ENCODE results near the gene ROPN1B. TPM values are rescaled to one million over a fixed set of nuclear protein-coding genes. Genes with fewer than 3 reads are reported as not detected.

The ROPN1B gene
- total RNA-seq, 1 experiment from 2014 or later, result 2.2 TPM

DNA sequence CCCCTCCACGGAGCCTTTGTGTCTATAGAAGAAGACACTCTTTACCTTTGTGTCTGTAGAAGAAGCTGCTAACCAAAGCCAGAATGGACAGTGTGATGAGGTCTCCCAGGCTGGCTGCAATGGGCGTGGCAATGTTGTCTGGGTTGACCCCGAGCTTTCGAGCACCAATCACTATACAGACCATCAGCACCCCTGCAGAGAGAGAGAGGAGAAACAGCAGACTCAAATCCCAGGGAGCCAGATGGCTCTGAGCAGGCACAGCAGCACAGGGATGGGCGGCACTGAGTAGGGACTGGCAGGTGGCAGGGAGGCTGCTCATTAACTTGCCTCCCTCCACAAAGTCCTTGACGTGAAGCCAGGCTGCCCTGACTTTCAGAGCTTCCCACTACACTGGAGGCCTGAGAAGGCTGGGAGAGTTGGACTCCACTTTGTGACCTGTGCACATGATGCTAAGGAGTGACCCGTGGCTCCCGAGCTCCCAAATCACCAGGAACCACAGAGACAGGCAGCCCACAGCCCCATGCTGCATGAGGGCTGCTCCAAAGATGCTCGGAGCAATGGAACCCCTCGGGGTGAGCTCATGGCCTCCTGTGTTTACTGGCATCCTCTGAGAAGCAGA is 53.9 kb downstream of the ROPN1B start:
- no peak for ATAC-seq

More for the DNA sequence above, 53.9 kb downstream of the ROPN1B start:
- Histone ChIP-seq H3K9me3 (ENCODE audit: control insufficient read depth in 1 of 2, insufficient read depth in 1 of 2, low read depth in 1 of 2, low read length in 2 of 2) (peaks cover 0 to 6% of the 10 kb centered on the region in 2 experiments; a peak in 1 of 4 replicates), H3K36me3 (ENCODE audit: control insufficient read depth in 1 of 2, insufficient read depth in 2 of 2, low read length in 2 of 2) (0 out of 4 replicates have a peak, but pooled peaks cover 0 to 4% of the 10 kb centered on the region in 2 experiments), H3K79me2 (ENCODE audit: insufficient read depth, low read length) (no peaks in the 10 kb centered on the region), H3K4me2 (ENCODE audit: low read length) (no peak overlapping the region), H3K27ac (ENCODE audit: low read depth, low read length) (no peak overlapping the region), H2AFZ (ENCODE audit: low read depth, low read length, poor library complexity, severe bottlenecking) (no peak overlapping the region), H4K20me1 (ENCODE audit: insufficient read depth) (no peaks in the 10 kb centered on the region), H3K4me1 (ENCODE audit: control insufficient read depth in 1 of 2, insufficient read depth in 2 of 2, low read length in 2 of 2) (no peaks in the 10 kb centered on the region), H3K9me2 (ENCODE audit: insufficient read depth) (no peaks in the 10 kb centered on the region), H3K9ac (ENCODE audit: low read length) (no peak overlapping the region), H3K27me3 (ENCODE audit: insufficient read depth, low read length) (no peaks in the 10 kb centered on the region), H3K4me3 (replicated peaks in 1 of 2; ENCODE audit: low read depth in 1 of 2, low read length in 2 of 2) (no peak overlapping the region)
- intact Hi-C loops (cut with micrococcal nuclease), result no loop called here
- ChIA-PET CTCF (no interaction called here), POLR2A (no interaction called here), RAD21 (ENCODE audit: low non-redundant PET in 1 of 2, low total read pairs in 2 of 2, uncharacterized antibody in 2 of 2, unreplicated experiment in 2 of 2) (no interaction called here)
- no TSS peak for BruUV-seq (replicated peaks)
- DNase-seq (ENCODE audit: low read depth, low spot score), result no peak
- TF ChIP-seq POLR2A (IDR thresholded peaks at IDR 0.05; ENCODE audit: borderline replicate concordance, extremely low read depth, insufficient read depth, insufficient read length), result no peak
- TF ChIP-seq ZFX (IDR thresholded peaks at IDR 0.05), result no peak
- TF ChIP-seq, protein P1, sequence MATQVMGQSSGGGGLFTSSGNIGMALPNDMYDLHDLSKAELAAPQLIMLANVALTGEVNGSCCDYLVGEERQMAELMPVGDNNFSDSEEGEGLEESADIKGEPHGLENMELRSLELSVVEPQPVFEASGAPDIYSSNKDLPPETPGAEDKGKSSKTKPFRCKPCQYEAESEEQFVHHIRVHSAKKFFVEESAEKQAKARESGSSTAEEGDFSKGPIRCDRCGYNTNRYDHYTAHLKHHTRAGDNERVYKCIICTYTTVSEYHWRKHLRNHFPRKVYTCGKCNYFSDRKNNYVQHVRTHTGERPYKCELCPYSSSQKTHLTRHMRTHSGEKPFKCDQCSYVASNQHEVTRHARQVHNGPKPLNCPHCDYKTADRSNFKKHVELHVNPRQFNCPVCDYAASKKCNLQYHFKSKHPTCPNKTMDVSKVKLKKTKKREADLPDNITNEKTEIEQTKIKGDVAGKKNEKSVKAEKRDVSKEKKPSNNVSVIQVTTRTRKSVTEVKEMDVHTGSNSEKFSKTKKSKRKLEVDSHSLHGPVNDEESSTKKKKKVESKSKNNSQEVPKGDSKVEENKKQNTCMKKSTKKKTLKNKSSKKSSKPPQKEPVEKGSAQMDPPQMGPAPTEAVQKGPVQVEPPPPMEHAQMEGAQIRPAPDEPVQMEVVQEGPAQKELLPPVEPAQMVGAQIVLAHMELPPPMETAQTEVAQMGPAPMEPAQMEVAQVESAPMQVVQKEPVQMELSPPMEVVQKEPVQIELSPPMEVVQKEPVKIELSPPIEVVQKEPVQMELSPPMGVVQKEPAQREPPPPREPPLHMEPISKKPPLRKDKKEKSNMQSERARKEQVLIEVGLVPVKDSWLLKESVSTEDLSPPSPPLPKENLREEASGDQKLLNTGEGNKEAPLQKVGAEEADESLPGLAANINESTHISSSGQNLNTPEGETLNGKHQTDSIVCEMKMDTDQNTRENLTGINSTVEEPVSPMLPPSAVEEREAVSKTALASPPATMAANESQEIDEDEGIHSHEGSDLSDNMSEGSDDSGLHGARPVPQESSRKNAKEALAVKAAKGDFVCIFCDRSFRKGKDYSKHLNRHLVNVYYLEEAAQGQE (IDR thresholded peaks at IDR 0.05; ENCODE audit: low read depth), result no peak
- no peak for TF ChIP-seq RAD21 (IDR thresholded peaks at IDR 0.05; ENCODE audit: low read depth)
- TF ChIP-seq EZH2 (IDR thresholded peaks at IDR 0.05), result no peak
- TF ChIP-seq, protein P2, sequence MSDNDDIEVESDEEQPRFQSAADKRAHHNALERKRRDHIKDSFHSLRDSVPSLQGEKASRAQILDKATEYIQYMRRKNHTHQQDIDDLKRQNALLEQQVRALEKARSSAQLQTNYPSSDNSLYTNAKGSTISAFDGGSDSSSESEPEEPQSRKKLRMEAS (IDR thresholded peaks at IDR 0.05), result no peak
- TF ChIP-seq, protein P3, sequence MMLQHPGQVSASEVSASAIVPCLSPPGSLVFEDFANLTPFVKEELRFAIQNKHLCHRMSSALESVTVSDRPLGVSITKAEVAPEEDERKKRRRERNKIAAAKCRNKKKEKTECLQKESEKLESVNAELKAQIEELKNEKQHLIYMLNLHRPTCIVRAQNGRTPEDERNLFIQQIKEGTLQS (IDR thresholded peaks at IDR 0.05), result no peak
- TF ChIP-seq SIN3A (IDR thresholded peaks at IDR 0.05; ENCODE audit: low read depth), result no peak
- no peak for TF ChIP-seq ZNF274 (IDR thresholded peaks at IDR 0.05; ENCODE audit: low read depth, low read length)
- TF ChIP-seq SRF (IDR thresholded peaks at IDR 0.05; ENCODE audit: low read depth), result no peak
- TF ChIP-seq YY1 (IDR thresholded peaks at IDR 0.05; ENCODE audit: extremely low read depth, insufficient replicate concordance, low read depth, low read length), result no peak
- TF ChIP-seq, protein P4, sequence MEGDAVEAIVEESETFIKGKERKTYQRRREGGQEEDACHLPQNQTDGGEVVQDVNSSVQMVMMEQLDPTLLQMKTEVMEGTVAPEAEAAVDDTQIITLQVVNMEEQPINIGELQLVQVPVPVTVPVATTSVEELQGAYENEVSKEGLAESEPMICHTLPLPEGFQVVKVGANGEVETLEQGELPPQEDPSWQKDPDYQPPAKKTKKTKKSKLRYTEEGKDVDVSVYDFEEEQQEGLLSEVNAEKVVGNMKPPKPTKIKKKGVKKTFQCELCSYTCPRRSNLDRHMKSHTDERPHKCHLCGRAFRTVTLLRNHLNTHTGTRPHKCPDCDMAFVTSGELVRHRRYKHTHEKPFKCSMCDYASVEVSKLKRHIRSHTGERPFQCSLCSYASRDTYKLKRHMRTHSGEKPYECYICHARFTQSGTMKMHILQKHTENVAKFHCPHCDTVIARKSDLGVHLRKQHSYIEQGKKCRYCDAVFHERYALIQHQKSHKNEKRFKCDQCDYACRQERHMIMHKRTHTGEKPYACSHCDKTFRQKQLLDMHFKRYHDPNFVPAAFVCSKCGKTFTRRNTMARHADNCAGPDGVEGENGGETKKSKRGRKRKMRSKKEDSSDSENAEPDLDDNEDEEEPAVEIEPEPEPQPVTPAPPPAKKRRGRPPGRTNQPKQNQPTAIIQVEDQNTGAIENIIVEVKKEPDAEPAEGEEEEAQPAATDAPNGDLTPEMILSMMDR (IDR thresholded peaks at IDR 0.05 in 2 of 3, conservative IDR thresholded peaks at IDR 0.05 in 1 of 3; ENCODE audit: borderline replicate concordance in 1 of 3, insufficient read depth in 1 of 3, low read depth in 2 of 3, low read length in 2 of 3), result no peak
- TF ChIP-seq JUND (IDR thresholded peaks at IDR 0.05), result no peak
- TF ChIP-seq EGR1 (IDR thresholded peaks at IDR 0.05; ENCODE audit: low read depth), result no peak
- TF ChIP-seq, protein P5, sequence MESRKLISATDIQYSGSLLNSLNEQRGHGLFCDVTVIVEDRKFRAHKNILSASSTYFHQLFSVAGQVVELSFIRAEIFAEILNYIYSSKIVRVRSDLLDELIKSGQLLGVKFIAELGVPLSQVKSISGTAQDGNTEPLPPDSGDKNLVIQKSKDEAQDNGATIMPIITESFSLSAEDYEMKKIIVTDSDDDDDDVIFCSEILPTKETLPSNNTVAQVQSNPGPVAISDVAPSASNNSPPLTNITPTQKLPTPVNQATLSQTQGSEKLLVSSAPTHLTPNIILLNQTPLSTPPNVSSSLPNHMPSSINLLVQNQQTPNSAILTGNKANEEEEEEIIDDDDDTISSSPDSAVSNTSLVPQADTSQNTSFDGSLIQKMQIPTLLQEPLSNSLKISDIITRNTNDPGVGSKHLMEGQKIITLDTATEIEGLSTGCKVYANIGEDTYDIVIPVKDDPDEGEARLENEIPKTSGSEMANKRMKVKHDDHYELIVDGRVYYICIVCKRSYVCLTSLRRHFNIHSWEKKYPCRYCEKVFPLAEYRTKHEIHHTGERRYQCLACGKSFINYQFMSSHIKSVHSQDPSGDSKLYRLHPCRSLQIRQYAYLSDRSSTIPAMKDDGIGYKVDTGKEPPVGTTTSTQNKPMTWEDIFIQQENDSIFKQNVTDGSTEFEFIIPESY (IDR thresholded peaks at IDR 0.05; ENCODE audit: extremely low read depth, insufficient replicate concordance, low read length), result no peak
- TF ChIP-seq TCF7L2 (IDR thresholded peaks at IDR 0.05; ENCODE audit: borderline replicate concordance, extremely low read depth, insufficient read depth, insufficient read length), result no peak
- no peak for TF ChIP-seq ELF1 (IDR thresholded peaks at IDR 0.05; ENCODE audit: borderline replicate concordance, low read depth)
